ENCODE measurements around the gene OR4N2.

DNA sequence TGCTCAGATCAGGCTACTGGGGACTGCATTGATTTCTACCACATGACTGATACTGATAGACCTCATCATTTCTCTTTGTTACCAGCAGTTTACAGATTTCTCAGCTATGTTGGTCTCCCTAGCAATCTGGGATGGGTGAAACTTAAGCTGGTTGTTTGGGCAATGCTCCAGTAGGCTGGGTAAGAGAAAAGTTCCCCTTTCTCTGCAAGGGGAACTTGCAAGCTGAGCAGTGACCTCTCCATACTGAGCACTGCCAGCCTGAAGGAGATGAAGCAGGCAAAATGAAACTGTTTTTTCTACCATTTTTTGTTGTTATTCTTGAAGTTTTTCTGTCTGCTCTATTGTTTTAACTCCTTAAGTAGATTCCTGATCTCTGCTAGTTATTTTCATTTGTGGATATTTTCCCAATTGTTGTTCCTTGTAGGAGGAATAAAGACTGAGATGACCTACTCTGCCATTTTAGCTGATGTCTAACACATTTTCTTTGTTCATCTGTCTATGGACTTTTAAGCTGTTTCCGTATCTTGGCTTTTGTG is 31.6 kb upstream of the OR4N2 start:
- TF ChIP-seq, protein P1, sequence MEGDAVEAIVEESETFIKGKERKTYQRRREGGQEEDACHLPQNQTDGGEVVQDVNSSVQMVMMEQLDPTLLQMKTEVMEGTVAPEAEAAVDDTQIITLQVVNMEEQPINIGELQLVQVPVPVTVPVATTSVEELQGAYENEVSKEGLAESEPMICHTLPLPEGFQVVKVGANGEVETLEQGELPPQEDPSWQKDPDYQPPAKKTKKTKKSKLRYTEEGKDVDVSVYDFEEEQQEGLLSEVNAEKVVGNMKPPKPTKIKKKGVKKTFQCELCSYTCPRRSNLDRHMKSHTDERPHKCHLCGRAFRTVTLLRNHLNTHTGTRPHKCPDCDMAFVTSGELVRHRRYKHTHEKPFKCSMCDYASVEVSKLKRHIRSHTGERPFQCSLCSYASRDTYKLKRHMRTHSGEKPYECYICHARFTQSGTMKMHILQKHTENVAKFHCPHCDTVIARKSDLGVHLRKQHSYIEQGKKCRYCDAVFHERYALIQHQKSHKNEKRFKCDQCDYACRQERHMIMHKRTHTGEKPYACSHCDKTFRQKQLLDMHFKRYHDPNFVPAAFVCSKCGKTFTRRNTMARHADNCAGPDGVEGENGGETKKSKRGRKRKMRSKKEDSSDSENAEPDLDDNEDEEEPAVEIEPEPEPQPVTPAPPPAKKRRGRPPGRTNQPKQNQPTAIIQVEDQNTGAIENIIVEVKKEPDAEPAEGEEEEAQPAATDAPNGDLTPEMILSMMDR (IDR thresholded peaks at IDR 0.05), result no peak
- TF ChIP-seq POLR2A (IDR thresholded peaks at IDR 0.05) (no peak), EP300 (IDR thresholded peaks at IDR 0.05) (no peak)

Measured in ovary (tissue), 3 donors.